Esophagus muscularis mucosa (tissue), 3 donors: Measurements from ENCODE around the gene CTBP1.

Experiments used
- CTCF ChIP-seq, 3 experiments: fragments of 200-600 bp in 2 of 3; fragments of 450-650 bp in 1 of 3; sonication (generic) in 2 of 3; IDR thresholded peaks; one replicate each; pipeline ENCODE4 v1.5.1; 2017 to 2019; ENCODE audit warnings: antibody characterized with exemption in 3 of 3, mild to moderate bottlenecking in 2 of 3, moderate library complexity in 1 of 3
- POLR2AphosphoS5 ChIP-seq, 2 donors: sonication (generic); formaldehyde crosslinking; IDR thresholded peaks; one replicate each; pipeline ENCODE4 v1.6.1; 2017; ENCODE audit warnings: antibody characterized with exemption in 2 of 2

- TF ChIP-seq CTCF (IDR thresholded peaks at IDR 0.05) (no peak), POLR2AphosphoS5 (IDR thresholded peaks at IDR 0.05) (no peak)
Observed at GRCh38 chr4:1178300-1179088, 70.4 kb downstream of the CTBP1 start.
